NCI-H2227 (cell line): ENCODE measurements around the gene PDGFD.
"Not testable (repeated sequence)": the region's sequence is repeated elsewhere in the genome, so short reads cannot be mapped to it uniquely, and the experiment has no call there.

Source experiments
- DNase-seq: peaks from one replicate; lab custom pipeline; 2025; ENCODE audit not compliant: unreplicated experiment; lab: John Stamatoyannopoulos, UW

PDGFD gene

DNA sequence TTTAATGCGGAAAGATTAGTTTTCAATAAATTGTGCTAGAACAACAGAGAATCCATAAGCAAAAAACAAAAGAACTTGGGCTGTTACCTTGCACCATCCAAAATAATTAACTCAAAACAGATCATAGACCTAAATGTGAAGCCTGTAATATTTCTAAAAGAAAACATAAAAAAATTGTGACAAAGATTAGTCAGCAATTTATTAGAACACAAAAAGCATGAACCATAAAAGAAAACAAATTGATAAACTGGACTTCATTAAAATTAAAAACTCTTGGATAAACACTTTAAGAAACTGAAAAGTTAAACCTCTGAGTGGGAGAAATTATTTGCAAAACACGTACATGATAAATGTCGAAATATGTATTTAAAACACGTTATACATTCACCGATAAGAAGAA, 106.0 kb downstream of the PDGFD start:
- no peak for DNase-seq

DNA sequence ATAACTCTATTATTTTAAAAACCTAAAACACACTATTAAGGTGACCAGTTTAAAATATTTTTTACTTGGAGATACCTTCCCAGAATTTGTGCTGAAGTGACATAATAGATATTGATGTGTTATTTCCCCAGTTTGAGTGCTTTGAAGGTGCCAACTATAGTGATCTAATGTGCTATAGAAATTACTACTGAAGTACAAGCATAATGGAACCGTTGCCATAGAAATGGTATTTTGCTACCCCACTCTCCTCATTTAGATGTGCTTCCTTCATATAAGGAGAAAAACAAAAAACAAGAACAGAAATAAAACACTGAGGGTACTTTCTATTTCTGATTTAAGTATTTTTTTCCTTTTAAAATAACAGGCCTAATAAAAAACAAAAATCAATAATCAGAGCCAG, 108.4 kb downstream of the PDGFD start:
- DNase-seq, result peak; percentile 8

DNA sequence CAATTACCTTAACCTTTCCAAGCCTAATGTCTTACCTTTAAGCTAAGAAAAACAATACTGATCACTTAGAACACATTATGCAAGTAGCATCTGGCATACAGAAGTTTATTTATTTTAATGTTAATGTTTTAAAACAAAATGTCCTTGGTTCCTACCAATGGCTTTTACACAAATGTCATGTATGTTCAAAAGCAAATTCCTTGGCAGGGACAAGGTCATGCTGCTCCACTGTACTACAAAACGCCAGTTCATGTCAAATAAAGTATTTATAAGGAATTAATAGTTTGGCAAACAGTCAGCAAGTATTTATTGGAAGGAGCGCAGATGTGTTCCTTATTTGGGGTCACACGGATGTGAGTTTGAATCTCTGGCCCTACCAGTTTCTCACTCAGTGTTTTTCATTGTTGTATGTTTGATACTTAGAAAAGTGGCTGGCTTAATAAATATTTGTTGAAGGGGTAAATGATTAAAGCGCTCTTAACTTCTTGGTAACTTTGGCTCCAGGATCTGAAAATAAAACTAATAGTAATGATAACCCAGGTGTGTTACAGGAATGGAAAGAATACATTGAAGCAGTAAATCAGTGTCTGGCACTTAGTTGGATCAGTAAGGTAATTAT, 108.9 kb downstream of the PDGFD start:
- DNase-seq, result no peak

DNA sequence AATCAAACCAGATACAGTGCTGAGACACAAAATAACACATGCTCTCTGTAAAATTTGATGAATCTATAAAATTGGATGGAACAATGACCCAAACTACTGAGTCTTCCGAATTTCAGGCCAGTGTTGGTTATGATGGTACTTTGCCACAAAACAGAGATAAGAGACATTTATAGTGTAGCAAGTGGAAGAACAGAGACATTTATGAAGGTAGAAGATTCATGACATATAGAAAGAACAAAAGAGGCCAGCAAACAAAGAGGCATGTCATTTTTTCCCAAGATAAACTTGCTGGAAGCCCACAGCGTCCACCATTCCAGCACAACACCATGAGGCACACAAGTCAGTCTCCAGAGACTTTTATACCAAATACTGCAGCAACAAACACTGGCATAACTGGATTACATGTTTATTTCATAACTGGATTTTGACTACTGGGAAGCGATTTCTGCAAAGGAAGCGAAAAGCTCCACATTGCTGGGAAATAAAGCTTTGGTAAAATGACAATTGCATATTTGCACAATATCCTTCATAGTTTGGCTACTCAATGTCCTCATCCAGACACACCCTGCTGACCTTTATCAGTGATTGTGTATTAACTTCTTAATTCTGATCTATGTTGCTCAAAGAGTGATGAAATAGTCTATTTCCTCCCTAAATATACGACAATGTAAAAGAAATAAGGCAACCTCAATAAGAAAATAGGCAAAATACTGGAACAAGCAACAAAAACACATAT, 110.0 kb downstream of the PDGFD start:
- no peak for DNase-seq

DNA sequence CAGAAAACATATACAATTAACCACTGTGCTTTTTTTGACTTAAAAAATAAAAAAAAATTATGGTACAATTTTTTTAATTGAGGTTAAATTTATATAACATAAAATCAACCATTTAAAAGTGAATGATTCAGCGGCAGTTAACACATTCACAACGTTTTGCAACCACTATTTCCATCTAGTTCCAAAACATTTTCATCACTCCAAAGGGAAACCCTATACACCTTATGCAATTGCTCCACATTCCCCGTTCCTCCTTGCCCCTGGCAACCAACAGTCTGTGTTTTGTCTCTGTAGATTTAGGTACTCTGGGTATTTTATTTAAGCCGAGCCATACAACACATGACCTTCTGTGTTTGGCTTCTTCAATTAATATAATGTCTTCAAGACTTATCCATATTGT, 112.2 kb downstream of the PDGFD start:
- DNase-seq, result no peak

DNA sequence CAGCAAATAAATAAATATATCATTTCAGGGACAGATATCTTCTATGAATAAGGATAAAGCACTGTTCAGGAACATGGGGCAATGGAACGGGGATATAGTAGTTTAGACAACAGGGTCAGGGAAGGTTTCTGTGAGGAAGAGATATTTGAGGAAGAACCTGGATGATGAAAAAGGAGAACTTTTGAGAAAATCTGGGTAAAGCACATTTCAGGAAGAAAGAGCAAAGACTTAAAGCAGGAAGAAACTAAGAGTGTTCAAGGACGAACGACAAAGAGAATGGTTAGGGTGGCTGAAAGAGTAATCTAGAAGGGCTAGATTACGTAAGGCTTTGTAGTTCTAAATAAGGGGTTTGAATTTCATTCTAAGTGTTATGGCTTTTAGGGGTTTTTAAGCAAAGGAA, 114.8 kb downstream of the PDGFD start:
- no peak for DNase-seq

DNA sequence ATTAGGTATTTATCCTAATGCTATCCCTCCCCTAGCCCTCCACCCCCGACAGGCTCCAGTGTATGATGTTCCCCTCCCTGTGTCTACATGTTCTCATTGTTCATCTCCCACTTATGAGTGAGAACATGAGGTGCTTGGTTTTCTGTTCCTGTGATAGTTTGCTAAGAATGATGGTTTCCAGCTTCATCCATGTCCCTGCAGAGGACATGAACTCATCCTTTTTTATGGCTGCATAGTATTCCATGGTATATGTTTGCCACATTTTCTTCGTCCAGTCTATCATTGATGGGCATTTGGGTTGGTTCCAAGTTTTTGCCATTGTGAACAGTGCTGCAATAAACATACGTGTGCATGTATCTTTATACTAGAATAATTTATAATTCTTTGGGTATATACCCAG, 117.1 kb downstream of the PDGFD start:
- not testable (repeated sequence) for DNase-seq

DNA sequence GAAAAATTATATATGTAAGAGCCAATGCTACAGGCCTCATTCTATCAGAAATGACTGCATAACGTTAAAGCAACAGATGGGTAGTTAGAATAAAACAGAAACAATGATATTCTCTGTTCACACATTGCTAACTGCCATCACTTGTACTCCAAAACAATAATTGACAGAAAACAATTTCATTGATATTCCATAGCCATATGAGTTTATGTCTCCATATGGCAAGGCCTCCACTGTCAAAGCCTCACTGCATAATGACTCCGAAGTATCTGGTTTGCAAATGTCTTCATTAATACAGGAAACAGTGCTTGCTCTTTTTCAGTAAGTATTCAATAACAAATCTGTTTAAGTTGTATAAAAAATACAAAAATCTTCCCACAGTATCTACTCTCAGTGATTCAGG, 117.6 kb downstream of the PDGFD start:
- no peak for DNase-seq

DNA sequence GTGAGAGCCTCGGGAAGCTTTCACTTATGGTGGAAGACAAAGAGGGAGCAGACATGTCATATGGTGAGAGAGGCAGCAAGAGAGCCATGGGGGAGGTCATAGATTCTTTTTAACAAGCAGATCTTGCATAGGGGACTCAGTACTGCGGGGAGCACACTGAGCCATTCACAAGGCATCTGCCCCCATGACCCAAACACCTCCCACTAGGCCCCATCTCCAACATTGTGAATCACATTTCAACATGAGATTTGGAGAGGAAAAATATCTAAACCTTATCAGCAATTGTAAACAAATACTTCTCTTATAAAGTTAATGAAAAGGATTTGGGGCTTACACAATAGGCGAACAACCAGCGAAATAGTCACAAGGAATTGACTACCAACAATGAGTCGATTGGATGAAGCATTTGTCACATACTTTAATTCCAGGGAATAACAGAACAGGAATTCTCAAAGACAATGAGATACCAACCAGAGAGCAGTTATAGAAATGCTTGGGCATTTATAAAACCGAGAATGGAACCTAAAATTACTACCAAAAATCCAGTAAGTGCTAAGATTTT, 120.2 kb downstream of the PDGFD start:
- DNase-seq, result no peak

DNA sequence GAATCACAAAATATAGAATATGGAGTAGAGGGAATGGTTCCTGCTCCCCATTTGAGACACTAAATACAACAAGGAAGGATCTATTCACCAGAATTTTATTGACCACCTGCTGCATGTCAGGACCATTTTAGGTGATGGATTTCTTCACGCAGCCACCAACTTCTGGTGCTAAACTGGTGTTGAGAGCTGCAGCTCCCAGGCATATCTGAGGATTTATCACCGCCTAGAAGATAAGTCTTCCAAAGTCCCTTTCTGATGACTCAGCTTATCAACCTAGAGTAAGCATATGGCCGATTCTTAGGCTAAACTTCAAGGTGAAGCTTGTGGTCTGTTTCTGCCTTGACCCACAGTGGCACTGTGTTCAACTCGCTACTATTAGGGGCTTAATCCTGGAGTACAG, 120.8 kb downstream of the PDGFD start:
- no peak for DNase-seq

DNA sequence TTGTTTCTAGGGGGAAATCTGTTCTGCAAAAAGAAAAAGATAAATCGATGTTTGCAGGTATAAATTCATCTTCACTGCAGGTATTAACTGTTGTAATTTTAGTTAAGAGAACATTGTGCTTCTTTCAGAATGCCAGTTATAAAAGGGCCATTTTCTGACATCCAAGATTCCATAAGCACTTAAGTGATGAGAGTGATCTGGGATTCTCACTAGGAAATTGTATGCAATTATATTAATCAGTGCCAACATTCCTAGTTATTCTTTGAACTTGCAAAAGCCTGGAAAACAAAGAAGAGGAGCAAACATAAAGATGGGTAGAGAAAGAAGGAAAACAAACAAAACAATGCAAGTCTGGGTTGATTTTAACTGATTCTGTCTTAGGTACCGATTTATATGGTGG, 122.2 kb downstream of the PDGFD start:
- DNase-seq, result peak; percentile 82

DNA sequence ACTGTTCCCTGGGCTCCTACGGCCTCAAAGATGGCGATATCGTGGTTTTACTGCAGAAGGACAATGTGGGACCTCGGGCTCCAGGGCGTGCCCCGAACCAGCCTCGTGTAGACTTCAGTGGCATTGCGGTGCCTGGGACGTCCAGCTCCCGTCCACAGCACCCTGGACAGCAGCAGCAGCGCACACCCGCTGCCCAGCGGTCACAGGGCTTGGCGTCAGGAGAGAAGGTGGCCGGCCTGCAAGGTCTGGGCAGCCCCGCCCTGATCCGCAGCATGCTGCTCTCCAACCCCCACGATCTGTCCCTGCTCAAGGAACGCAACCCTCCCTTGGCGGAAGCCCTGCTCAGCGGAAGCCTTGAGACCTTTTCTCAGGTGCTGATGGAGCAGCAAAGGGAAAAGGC, 127.0 kb downstream of the PDGFD start:
- DNase-seq, result no peak

DNA sequence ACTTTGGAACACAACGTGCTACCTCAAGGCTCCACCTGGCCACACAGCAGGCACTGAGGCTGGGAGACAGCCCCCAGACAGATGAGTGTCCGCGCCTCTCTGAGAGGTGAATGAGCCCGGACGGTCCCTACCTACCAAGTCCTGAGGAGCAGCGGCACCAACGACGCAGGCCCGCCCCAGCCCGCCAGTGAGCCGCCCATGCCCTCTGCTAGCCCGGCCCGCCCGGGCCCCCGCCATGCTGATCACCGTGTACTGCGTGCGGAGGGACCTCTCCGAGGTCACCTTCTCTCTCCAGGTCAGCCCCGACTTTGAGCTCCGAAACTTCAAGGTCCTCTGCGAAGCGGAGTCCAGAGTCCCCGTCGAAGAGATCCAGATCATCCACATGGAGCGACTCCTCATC, 127.4 kb downstream of the PDGFD start, which contains the start of gene DDI1:
TSS of gene DDI1 (plus strand) at position 53 of the 400 bp plus-strand sequence. CDS start at position 236, 183 bp downstream.
- no peak for DNase-seq

DNA sequence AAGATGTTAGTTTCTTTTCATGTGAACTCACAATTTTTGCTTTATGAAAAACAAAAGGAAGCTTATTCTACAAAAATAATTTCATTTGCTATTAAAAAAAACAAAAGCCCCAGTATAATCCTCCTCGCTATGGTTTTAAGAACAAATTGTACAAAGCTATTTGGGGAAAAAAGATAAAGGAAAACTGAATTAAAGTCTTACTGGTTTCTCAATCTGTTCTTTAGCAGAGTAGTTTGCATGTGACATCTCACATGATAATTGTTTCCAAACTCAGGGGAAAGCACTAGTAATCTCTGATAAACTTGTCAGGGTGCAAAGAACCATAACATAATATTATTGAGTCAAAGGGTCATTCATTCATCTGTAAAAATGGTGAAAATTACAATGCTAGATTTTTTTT, 130.4 kb downstream of the PDGFD start:
- DNase-seq, result no peak

DNA sequence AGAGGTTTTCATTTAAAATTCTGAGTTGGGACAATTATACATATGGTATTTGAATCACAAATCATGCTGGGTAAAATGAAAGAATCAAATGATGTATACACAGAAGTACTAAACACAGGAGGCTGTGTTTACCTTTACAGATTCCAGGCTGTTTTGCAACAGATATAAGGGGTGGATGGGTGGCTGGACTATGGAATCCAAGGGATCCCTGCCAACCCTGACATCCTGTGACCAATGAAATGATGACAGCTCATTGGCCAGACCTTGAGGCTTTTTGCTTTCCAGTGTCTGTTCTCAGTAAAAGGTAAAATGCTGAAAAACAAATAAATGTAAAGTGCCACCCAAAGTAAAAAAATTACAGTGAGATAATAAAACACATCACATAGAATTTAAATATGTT, 130.8 kb downstream of the PDGFD start:
- DNase-seq, result no peak

DNA sequence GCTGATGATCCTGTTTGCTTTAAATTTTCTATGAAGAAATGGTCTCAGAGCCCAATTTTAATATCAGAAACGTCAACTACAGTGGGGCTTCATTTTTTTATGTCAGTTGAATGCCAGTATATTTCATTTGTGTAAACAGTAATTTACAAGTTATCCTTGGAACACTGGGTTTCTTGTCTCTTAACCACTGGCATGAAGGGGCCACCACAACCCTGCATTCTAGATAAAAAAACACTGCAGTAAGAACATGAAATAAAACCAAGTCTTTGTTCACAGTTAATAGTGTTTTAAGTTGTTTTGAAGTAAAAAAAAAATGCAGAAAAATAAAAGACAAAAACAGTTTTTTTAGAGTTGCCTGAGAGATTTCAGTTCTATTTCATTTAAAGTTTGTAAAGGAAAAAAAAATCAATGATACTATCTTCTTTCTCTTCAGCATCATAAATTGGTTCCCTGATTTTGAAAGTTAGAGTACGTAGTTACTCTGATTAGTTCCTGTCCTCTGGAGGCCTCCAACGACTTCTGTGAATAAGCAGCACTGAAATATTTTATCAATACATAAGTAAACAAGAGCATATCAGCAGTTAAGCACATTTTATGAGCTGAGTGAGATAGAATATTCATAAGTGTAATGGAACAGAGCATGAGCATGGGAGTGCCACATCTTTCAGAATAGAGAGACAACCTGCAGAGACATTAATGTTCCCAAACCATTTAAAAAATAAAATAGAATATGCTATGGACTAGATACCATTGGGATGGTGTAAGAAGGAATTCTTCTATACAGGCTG, 135.3 kb downstream of the PDGFD start:
- DNase-seq, result no peak

DNA sequence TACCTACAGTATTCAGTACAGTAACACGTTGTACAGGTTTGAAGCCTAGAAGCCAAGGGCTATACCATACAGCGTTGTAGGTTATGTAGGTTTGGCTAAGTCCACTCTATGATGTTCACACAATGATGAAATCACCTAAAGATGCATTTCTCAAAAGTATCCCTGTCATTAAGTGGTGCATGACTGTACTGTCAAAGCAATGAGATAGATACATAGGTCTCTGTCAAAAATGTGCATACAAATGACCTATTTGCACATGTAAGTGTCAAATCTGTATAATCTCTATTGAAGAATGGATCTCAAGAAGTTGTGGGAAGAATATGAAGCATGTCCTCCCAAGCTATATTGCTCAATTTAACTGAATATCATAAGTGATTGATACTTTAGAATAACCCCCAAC, 139.4 kb downstream of the PDGFD start:
- DNase-seq, result no peak

DNA sequence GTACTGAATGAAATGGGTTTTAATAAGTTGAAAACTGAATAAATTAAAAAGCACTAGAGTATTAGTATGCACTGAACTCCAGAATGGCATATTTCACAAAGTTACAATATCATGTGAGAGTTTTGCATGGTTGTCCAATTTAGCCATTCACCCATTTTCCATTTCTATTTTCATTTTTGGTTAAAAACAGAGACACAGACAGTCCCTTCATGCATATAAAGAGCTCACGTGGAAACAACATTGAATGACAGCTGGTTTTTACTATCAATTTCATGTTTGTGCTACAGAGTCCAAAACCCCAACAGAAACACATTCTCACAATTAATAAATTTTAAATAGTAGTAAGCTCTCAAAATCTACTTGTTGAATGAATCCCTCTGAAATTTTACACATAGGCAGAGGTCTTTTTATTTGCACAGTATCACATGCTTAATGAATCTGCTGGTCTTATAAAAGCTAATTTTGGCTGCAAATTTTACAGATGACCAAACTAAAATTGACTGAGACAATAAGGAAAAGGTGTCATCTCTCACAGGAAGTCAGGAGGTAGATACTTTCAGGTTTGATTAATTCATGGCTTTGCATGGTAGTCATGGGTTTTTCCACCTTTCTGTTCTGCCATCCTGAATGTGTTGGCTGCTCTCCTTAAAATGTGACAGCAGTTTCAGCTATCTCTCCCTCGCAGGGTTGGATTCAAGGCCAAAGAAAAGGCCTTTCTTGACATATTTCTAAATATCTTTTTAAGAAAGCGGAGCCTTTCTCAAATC, 148.1 kb downstream of the PDGFD start:
- no peak for DNase-seq

DNA sequence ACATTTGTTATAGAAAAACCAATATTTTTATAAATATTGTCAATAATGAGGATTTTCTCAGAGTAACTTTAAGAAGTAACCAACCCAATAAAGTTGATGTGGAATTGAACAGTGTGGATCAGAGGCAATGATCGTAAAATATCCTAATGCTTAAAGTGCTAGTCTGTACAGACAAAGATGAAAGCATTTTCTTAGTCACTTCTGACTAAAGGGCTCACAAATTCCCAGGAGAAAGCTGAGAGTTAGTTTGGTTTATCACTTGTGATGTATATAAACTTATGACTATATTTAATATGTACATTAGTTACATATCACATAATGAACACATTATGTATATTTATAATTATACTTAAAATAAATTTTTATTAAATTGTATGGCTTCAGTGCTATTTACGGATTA, 152.9 kb downstream of the PDGFD start:
- no peak for DNase-seq

DNA sequence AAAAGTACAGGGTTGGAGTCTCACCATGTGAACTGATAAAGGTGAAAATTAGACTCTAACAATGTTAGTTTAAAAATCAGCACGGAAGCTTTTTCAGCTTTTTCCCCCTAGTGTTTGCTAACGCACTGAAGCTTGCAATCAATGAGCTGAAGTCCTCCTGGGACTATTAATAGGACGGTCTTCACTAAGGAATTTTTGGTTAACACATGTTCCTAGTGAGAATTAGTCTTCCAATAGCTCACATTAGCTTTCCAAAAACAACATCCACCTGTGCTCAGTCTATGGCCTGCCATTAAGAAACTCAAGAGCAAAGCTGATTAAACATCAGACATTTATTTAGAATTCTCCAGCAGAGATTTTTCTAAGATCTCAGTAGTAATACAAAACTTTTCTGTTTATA, 154.2 kb downstream of the PDGFD start:
- DNase-seq, result no peak

DNA sequence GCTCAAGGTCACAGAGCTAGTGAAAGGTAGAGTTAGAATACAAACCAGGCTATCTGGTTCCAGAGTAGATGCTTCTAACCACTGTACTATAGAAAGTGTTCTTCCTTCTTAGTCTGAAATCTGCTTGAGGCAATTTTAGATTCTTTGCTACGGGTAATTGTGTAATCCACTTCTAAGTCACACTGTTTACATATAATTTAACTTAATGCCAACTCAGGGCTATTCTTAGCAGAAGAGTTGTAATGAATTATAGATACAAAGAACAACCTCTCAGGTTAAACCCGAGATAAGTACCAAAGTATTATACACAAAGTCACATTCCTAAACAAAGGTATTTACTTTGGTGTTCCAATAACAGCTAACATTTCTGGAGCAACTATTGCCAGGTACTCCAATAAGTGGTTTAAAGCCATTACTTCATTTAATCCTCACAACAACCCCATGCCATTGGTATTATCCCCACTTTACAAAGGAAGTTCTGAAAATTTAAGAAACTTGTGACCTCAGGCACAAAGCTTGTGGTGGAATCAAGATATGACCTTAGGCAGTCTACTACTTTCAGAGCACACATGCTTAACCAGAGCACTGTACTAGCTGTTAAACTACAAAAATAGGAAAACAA, 158.6 kb downstream of the PDGFD start:
- DNase-seq, result no peak
